ENCODE measurements around the gene SLC6A9. TPM values are rescaled to one million over a fixed set of nuclear protein-coding genes. Genes with fewer than 3 reads are reported as not detected.

Gene SLC6A9
- total RNA-seq, 2 experiments from 2014 or later = 0.17 TPM; not detected in 1

GRCh38 chr1:43991476-43992231 is 39.6 kb downstream of the SLC6A9 start, which contains the start of gene CCDC24:
Gene CCDC24, plus strand, starts transcription at chr1:43991599. Its CDS starts 280 bp downstream, at chr1:43991879.
- H3K27me3 Mint-ChIP-seq = no peaks in the 10 kb centered on the region
- Histone ChIP-seq H3K27me3 (ENCODE audit: control insufficient read depth in 1 of 2, insufficient read depth in 2 of 2, low read length in 2 of 2) (no peaks in the 10 kb centered on the region), H3K27ac (ENCODE audit: low read depth in 1 of 2, low read length in 2 of 2) (no peak within 1 kb of the TSS), H3K36me3 (ENCODE audit: insufficient read depth, low read length) (no peaks in the 10 kb centered on the region), H3K4me3 (ENCODE audit: low read length) (peak within 1 kb of the TSS; percentile 78), H3K4me1 (ENCODE audit: insufficient read depth, low read length) (peaks cover 19% of the 10 kb centered on the region), H3K9me3 (ENCODE audit: control insufficient read depth in 1 of 2, insufficient read depth in 1 of 2, low read length in 2 of 2) (no peaks in the 10 kb centered on the region)
- peak within 1 kb of the TSS; percentile 62 for H3K27ac Mint-ChIP-seq
- POLR2A ChIA-PET = interaction anchor here (0.6 to 0.9 kb wide), 3 partner anchors 16 to 1365 kb away, joined by 3 to 4 read pairs (median 4); partner anchors contain the start of gene ATP6V0B
- CTCF ChIA-PET = interaction anchor here (1.2 to 2.9 kb wide), 3 partner anchors 16 to 57 kb away, joined by 3 to 10 read pairs (median 4); partner anchors contain the start of gene ATP6V0B
- no peaks in the 10 kb centered on the region for H3K9me3 Mint-ChIP-seq
- H3K4me1 Mint-ChIP-seq (ENCODE audit: low read depth) = peaks cover 16% of the 10 kb centered on the region
- ATAC-seq (ENCODE audit: poor library complexity) (peak; percentile 82), DNase-seq (peak; percentile 39 to 87 (median 67))
- TF ChIP-seq CTCF (IDR thresholded peaks at IDR 0.05) = no peak
- no peaks in the 10 kb centered on the region for H3K36me3 Mint-ChIP-seq (ENCODE audit: low read depth)
- peak within 1 kb of the TSS; percentile 95 for H3K4me3 Mint-ChIP-seq
- intact Hi-C loops (cut with DNase I, micrococcal nuclease) = loop anchor here (1.0 to 5.0 kb wide), 4 partner anchors 16 to 45 kb away; partner anchors contain the start of genes IPO13 (in 1 of the 2) and SLC6A9 (in 1 of the 2)

GRCh38 chr1:43991200-43991475 is 40.1 kb downstream of the SLC6A9 start:
- DNase-seq (no peak), ATAC-seq (ENCODE audit: poor library complexity) (no peak)
- no peaks in the 10 kb centered on the region for H3K9me3 Mint-ChIP-seq
- peak overlapping the region; percentile 62 for H3K27ac Mint-ChIP-seq
- ChIA-PET POLR2A (no interaction called here), CTCF (interaction anchor here (1.2 to 2.9 kb wide), 3 partner anchors 16 to 58 kb away, joined by 3 to 10 read pairs (median 4); partner anchors contain the start of gene ATP6V0B)
- no peak for TF ChIP-seq CTCF (IDR thresholded peaks at IDR 0.05)
- Histone ChIP-seq H3K4me1 (ENCODE audit: insufficient read depth, low read length) (peaks cover 19% of the 10 kb centered on the region), H3K27ac (ENCODE audit: low read depth in 1 of 2, low read length in 2 of 2) (no peak overlapping the region), H3K36me3 (ENCODE audit: insufficient read depth, low read length) (no peaks in the 10 kb centered on the region), H3K27me3 (ENCODE audit: control insufficient read depth in 1 of 2, insufficient read depth in 2 of 2, low read length in 2 of 2) (no peaks in the 10 kb centered on the region), H3K9me3 (ENCODE audit: control insufficient read depth in 1 of 2, insufficient read depth in 1 of 2, low read length in 2 of 2) (no peaks in the 10 kb centered on the region), H3K4me3 (ENCODE audit: low read length) (peak overlapping the region; percentile 78)
- H3K4me3 Mint-ChIP-seq = peak overlapping the region; percentile 95
- peaks cover 16% of the 10 kb centered on the region for H3K4me1 Mint-ChIP-seq (ENCODE audit: low read depth)
- intact Hi-C loops (cut with DNase I, micrococcal nuclease) = loop anchor here (1.0 to 5.0 kb wide), 4 partner anchors 16 to 45 kb away; partner anchors contain the start of genes IPO13 (in 1 of the 2) and SLC6A9 (in 1 of the 2)
- no peaks in the 10 kb centered on the region for H3K36me3 Mint-ChIP-seq (ENCODE audit: low read depth)
- no peaks in the 10 kb centered on the region for H3K27me3 Mint-ChIP-seq

- no peak for TF ChIP-seq CTCF (IDR thresholded peaks at IDR 0.05)
- intact Hi-C loops (cut with DNase I, micrococcal nuclease) = loop anchor here (1.0 to 5.0 kb wide), 4 partner anchors 15 to 44 kb away; partner anchors contain the start of genes IPO13 (in 1 of the 2) and SLC6A9 (in 1 of the 2)
Measured at GRCh38 chr1:43990271-43991199, 40.7 kb downstream of the SLC6A9 start.

More at GRCh38 chr1:43990271-43991199, 40.7 kb downstream of the SLC6A9 start:
- CTCF ChIA-PET = interaction anchor here (1.2 to 2.9 kb wide), 3 partner anchors 15 to 58 kb away, joined by 3 to 10 read pairs (median 4); partner anchors contain the start of gene ATP6V0B
- no peak for ATAC-seq (ENCODE audit: poor library complexity)
- POLR2A ChIA-PET = no interaction called here
- peak overlapping the region; percentile 95 for H3K4me3 Mint-ChIP-seq
- no peaks in the 10 kb centered on the region for H3K9me3 Mint-ChIP-seq
- Histone ChIP-seq H3K27me3 (ENCODE audit: control insufficient read depth in 1 of 2, insufficient read depth in 2 of 2, low read length in 2 of 2) (no peaks in the 10 kb centered on the region), H3K4me3 (ENCODE audit: low read length) (peak overlapping the region; percentile 78), H3K4me1 (ENCODE audit: insufficient read depth, low read length) (peaks cover 19% of the 10 kb centered on the region), H3K27ac (ENCODE audit: low read depth in 1 of 2, low read length in 2 of 2) (no peak overlapping the region), H3K9me3 (ENCODE audit: control insufficient read depth in 1 of 2, insufficient read depth in 1 of 2, low read length in 2 of 2) (no peaks in the 10 kb centered on the region), H3K36me3 (ENCODE audit: insufficient read depth, low read length) (no peaks in the 10 kb centered on the region)
- H3K36me3 Mint-ChIP-seq (ENCODE audit: low read depth) = no peaks in the 10 kb centered on the region
- DNase-seq = no peak
- H3K27me3 Mint-ChIP-seq = no peaks in the 10 kb centered on the region
- H3K4me1 Mint-ChIP-seq (ENCODE audit: low read depth) = peaks cover 16% of the 10 kb centered on the region
- H3K27ac Mint-ChIP-seq = peak overlapping the region; percentile 62

Data from CD4-positive, alpha-beta T cell (primary cell).